Trophoblast cell (in vitro differentiated cells and primary cell): ENCODE results near the gene ITGA3.
A peak's percentile ranks its signal among the peaks of the same experiment; 100 is the strongest.

ENCODE experiments used
- DNase-seq, 2 donors: peaks; one replicate each; pipeline ENCODE4 v3.0.0-alpha.2; 2016
- H2AFZ ChIP-seq: 2 replicates; pipeline ENCODE4 v1.6.1; 2013; ENCODE audit warnings: low read length, moderate library complexity, mild to moderate bottlenecking; ENCODE audit not compliant: insufficient read depth, poor library complexity
- H2AK5ac ChIP-seq: 2 replicates; pipeline ENCODE4 v1.6.1; 2013; ENCODE audit warnings: mild to moderate bottlenecking, low read length
- H2BK120ac ChIP-seq: 2 replicates; pipeline ENCODE4 v1.6.1; 2013; ENCODE audit warnings: low read length, mild to moderate bottlenecking, moderate library complexity; ENCODE audit not compliant: insufficient read depth, poor library complexity
- H2BK12ac ChIP-seq: 2 replicates; pipeline ENCODE4 v1.6.1; 2013; ENCODE audit warnings: mild to moderate bottlenecking, low read length, moderate library complexity
- H2BK5ac ChIP-seq: 2 replicates; pipeline ENCODE4 v1.6.1; 2013; ENCODE audit warnings: low read length, low read depth, moderate library complexity, mild to moderate bottlenecking; ENCODE audit not compliant: poor library complexity
- H3K14ac ChIP-seq: 2 replicates; pipeline ENCODE4 v1.6.1; 2013; ENCODE audit warnings: mild to moderate bottlenecking, low read length
- H3K18ac ChIP-seq: 2 replicates; pipeline ENCODE4 v1.6.1; 2013; ENCODE audit warnings: mild to moderate bottlenecking, low read length
- H3K23ac ChIP-seq: 2 replicates; pipeline ENCODE4 v1.6.1; 2013; ENCODE audit warnings: low read length
- H3K27ac ChIP-seq: 2 replicates; pipeline ENCODE4 v1.5.1; 2013; ENCODE audit warnings: low read depth, mild to moderate bottlenecking, inconsistent platforms, low read length, moderate library complexity
- H3K27me3 ChIP-seq: 2 replicates; pipeline ENCODE4 v1.6.1; 2013; ENCODE audit warnings: inconsistent platforms, mild to moderate bottlenecking, low read length, moderate library complexity; ENCODE audit not compliant: insufficient read depth
- H3K36me3 ChIP-seq, 2 experiments: 1 replicate in 1 of 2; 2 replicates in 1 of 2; pipeline ENCODE4 v1.6.1; 2013; ENCODE audit warnings: low read length in 2 of 2, mild to moderate bottlenecking in 2 of 2, moderate library complexity in 1 of 2; ENCODE audit not compliant: insufficient read depth in 2 of 2, control insufficient read depth in 1 of 2
- H3K4ac ChIP-seq: 2 replicates; pipeline ENCODE4 v1.6.1; 2013; ENCODE audit warnings: low read depth, mild to moderate bottlenecking, low read length, moderate library complexity
- H3K4me1 ChIP-seq, 2 experiments: 1 replicate in 1 of 2; 2 replicates in 1 of 2; pipeline ENCODE4 v1.6.1; 2013; ENCODE audit warnings: low read length in 2 of 2, mild to moderate bottlenecking in 2 of 2, moderate library complexity in 1 of 2; ENCODE audit not compliant: insufficient read depth in 2 of 2, control insufficient read depth in 1 of 2
- H3K4me2 ChIP-seq: 2 replicates; pipeline ENCODE4 v1.6.1; 2013; ENCODE audit warnings: inconsistent platforms, mild to moderate bottlenecking, low read length, moderate library complexity
- H3K4me3 ChIP-seq: 2 replicates; pipeline ENCODE4 v1.5.1; 2013; ENCODE audit warnings: mild to moderate bottlenecking, low read depth, low read length, inconsistent platforms
- H3K79me1 ChIP-seq: one replicate; pipeline ENCODE4 v1.6.1; 2013; ENCODE audit warnings: low read length
- H3K79me2 ChIP-seq: 2 replicates; pipeline ENCODE4 v1.6.1; 2013; ENCODE audit warnings: low read length, mild to moderate bottlenecking; ENCODE audit not compliant: control insufficient read depth, insufficient read depth, poor library complexity
- H3K9ac ChIP-seq: 2 replicates; pipeline ENCODE4 v1.6.1; 2013; ENCODE audit warnings: mild to moderate bottlenecking, low read length
- H3K9me3 ChIP-seq: 2 replicates; pipeline ENCODE4 v1.6.1; 2013; ENCODE audit warnings: low read depth, mild to moderate bottlenecking, control low read depth, inconsistent platforms, low read length; ENCODE audit not compliant: insufficient read depth
- H4K12ac ChIP-seq: 2 replicates; pipeline ENCODE4 v1.6.1; 2013; ENCODE audit warnings: low read depth, mild to moderate bottlenecking, low read length, moderate library complexity
- H4K8ac ChIP-seq: 2 replicates; pipeline ENCODE4 v1.6.1; 2013; ENCODE audit warnings: low read depth, mild to moderate bottlenecking, low read length, moderate library complexity
- H4K91ac ChIP-seq: one replicate; pipeline ENCODE4 v1.6.1; 2013; ENCODE audit warnings: low read depth, mild to moderate bottlenecking, low read length, moderate library complexity
- WGBS: extraction: QIAGEN DNeasy Blood & Tissue Kit; methylation state at CpG from one replicate; pipeline ENCODE4 v1.1.7; 2013; ENCODE audit warnings: missing lambda C conversion rate; ENCODE audit not compliant: insufficient read length, insufficient coverage; ENCODE audit errors: extremely low coverage; 5-methylcytosine and 5-hydroxymethylcytosine counted together

Gene ITGA3

DNA sequence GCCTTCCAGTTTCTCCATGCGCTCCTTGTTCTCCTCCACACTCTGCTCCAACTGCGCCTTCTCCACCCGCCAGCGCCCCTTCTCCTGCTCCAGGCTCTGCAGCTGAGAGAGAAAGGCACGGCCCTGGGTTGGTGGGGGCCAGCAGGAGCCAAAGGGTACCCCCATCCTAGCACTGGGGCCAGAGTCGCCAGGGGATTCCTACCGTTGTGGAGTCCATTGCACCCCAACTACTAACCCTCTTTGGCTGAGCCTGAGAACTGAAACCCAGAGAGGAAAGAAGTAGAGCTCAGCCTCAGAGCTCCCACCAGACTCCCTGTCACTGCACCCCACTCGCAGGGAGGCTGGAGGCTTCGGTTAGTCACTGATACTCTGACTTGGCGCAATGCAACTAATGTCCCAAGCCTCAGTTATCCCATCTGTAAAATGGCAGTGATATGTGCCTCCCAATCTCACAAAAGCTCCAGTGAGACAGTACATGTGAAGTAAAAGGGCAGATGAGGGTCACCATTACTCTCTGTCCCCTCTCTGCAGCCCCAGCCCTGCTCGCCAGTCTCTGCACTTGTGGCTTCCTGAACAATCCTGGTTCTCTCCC lies 80.3 kb downstream of the ITGA3 start:
- H3K9me3 ChIP-seq, result peaks cover 3% of the 10 kb centered on the region
- H2AK5ac ChIP-seq, result no peak overlapping the region
- no peaks in the 10 kb centered on the region for H3K79me2 ChIP-seq
- H3K4ac ChIP-seq, result no peak overlapping the region
- no peak for DNase-seq
- no peak overlapping the region for H4K91ac ChIP-seq
- no peak overlapping the region for H4K8ac ChIP-seq
- H3K4me2 ChIP-seq, result no peak overlapping the region
- no peak overlapping the region for H2AFZ ChIP-seq
- H3K27ac ChIP-seq, result no peak overlapping the region
- WGBS, result no CpG with 5 or more reads among the region's 11 CpGs
- no peaks in the 10 kb centered on the region for H3K27me3 ChIP-seq
- no peak overlapping the region for H2BK120ac ChIP-seq
- peaks cover 2% of the 10 kb centered on the region for H3K79me1 ChIP-seq
- no peak overlapping the region for H3K9ac ChIP-seq
- H3K36me3 ChIP-seq, result peaks cover 66% of the 10 kb centered on the region in 2 experiments
- no peak overlapping the region for H3K18ac ChIP-seq
- no peak overlapping the region for H3K23ac ChIP-seq
- H2BK12ac ChIP-seq, result no peak overlapping the region
- H3K4me1 ChIP-seq, result peaks cover 8 to 18% of the 10 kb centered on the region in 2 experiments
- H3K14ac ChIP-seq, result no peak overlapping the region
- no peak overlapping the region for H3K4me3 ChIP-seq
- no peak overlapping the region for H4K12ac ChIP-seq
- H2BK5ac ChIP-seq, result no peak overlapping the region

DNA sequence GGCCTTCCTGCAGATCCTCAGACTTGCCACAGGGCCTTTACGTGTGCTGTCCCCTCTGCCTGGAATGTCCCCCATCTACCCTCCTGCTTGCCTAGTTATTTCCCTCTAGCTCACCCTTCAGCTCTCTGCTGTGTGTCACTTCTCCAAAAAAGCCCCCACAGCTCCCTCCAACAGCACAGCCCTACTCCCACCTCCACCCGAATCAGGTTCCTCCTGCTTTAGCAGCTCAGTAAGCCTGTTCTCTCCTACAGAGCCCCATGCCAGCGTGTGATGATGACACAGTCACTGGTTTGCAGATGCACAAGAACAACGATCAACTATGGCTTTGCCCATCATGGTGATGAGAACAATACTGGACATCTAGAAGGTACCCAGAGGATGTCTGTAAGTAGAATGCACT lies 81.1 kb downstream of the ITGA3 start:
- Histone ChIP-seq H2BK12ac (no peak overlapping the region), H3K4me2 (no peak overlapping the region), H2BK5ac (no peak overlapping the region), H3K4me3 (no peak overlapping the region), H4K12ac (no peak overlapping the region), H3K23ac (no peak overlapping the region), H2AK5ac (no peak overlapping the region), H3K79me2 (no peaks in the 10 kb centered on the region), H3K79me1 (peaks cover 2% of the 10 kb centered on the region), H3K14ac (no peak overlapping the region), H3K9ac (no peak overlapping the region), H3K9me3 (peaks cover 3% of the 10 kb centered on the region), H2AFZ (no peak overlapping the region), H4K91ac (no peak overlapping the region), H3K27me3 (no peaks in the 10 kb centered on the region), H3K27ac (no peak overlapping the region), H4K8ac (no peak overlapping the region), H2BK120ac (no peak overlapping the region), H3K4ac (no peak overlapping the region), H3K36me3 (peaks cover 72 to 73% of the 10 kb centered on the region in 2 experiments), H3K18ac (no peak overlapping the region), H3K4me1 (peaks cover 8 to 18% of the 10 kb centered on the region in 2 experiments)
- DNase-seq, result no peak
- no CpG with 5 or more reads among the region's 4 CpGs for WGBS

DNA sequence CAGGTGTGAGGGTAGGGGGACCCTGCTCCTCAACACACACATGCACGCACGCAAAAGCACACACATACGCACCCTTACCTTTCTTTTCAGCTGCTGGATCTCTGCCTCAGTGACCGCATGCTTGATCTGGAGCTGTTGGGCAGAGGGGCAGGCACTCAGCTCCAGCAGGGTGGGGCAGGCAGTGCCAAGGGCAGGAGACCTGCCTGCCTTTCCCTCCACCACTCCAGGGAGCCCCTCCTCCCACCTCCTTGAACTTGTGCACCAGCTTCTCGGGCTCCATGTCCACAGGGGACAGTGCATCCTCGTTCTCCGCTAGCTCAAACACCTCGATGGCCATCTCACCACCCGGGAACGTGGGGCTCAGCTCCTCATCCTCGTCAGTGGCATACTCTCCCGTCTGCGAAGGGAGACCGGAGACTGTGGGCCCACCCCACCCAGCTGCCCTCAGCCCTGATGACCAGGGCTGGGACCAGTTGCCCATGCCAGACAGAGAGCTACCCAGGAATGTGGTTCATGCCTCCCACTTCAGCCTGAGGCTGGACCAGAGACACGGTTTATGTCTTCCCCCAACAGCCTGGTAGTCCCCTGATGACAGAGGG lies 83.4 kb downstream of the ITGA3 start:
- H3K4me1 ChIP-seq, result peaks cover 0 to 4% of the 10 kb centered on the region in 2 experiments

More for the DNA sequence above, 83.4 kb downstream of the ITGA3 start:
- peak overlapping the region; percentile 4 for H3K18ac ChIP-seq
- no peak overlapping the region for H4K91ac ChIP-seq
- no peak overlapping the region for H3K14ac ChIP-seq
- no peak overlapping the region for H3K23ac ChIP-seq
- H3K9ac ChIP-seq, result no peak overlapping the region
- no peaks in the 10 kb centered on the region for H3K79me2 ChIP-seq
- no peak for DNase-seq
- H3K9me3 ChIP-seq, result peaks cover 3% of the 10 kb centered on the region
- no peaks in the 10 kb centered on the region for H3K27me3 ChIP-seq
- no peak overlapping the region for H3K4ac ChIP-seq
- H2BK120ac ChIP-seq, result no peak overlapping the region
- no peak overlapping the region for H3K4me3 ChIP-seq
- H4K8ac ChIP-seq, result no peak overlapping the region
- no peaks in the 10 kb centered on the region for H3K79me1 ChIP-seq
- WGBS, result no CpG with 5 or more reads among the region's 15 CpGs
- H3K36me3 ChIP-seq, result peaks cover 94% of the 10 kb centered on the region in 2 experiments
- no peak overlapping the region for H2BK12ac ChIP-seq
- no peak overlapping the region for H3K27ac ChIP-seq
- H4K12ac ChIP-seq, result no peak overlapping the region
- no peak overlapping the region for H2AFZ ChIP-seq
- no peak overlapping the region for H2AK5ac ChIP-seq
- H2BK5ac ChIP-seq, result no peak overlapping the region
- H3K4me2 ChIP-seq, result no peak overlapping the region
